SK-N-SH (cell line): ENCODE measurements around the gene SURF1. TPM values are rescaled to one million over a fixed set of nuclear protein-coding genes. Genes with fewer than 3 reads are reported as not detected.

Experiments
- CTCF ChIA-PET: fragments of 300-600, 350-600 bp; formaldehyde crosslinking; extraction: SDS; loops from one replicate; lab custom pipeline; 2021; lab: Yijun Ruan, JAX
- POLR2A ChIA-PET: fragments of 350-600 bp; sonication (Branson Sonifier 250); formaldehyde crosslinking; extraction: SDS; loops from one replicate; lab custom pipeline; 2020; ENCODE audit warnings: antibody characterized with exemption, inconsistent platforms; lab: Yijun Ruan, JAX
- DNase-seq: peaks from one replicate; pipeline ENCODE4 v3.0.0; 2012
- H2AFZ ChIP-seq: fragments of 200-600 bp; sonication (generic); 2 replicates; pipeline ENCODE4 v1.8.1; 2016; ENCODE audit warnings: antibody characterized with exemption, mild to moderate bottlenecking, low read depth
- H3F3A ChIP-seq: fragments of 200-600 bp; sonication (generic); replicated peaks from 2 replicates; pipeline ENCODE3; 2016; ENCODE audit warnings: antibody characterized with exemption, mild to moderate bottlenecking; ENCODE audit not compliant: insufficient read depth
- H3K27ac ChIP-seq, 2 experiments: fragments of 200-500 bp in 1 of 2; fragments of 200-600 bp in 1 of 2; sonication (Bioruptor generic) in 1 of 2; sonication (generic), shearing (Covaris generic) in 1 of 2; 2 replicates each; pipeline versions ENCODE4 v1.5.1 to v1.6.1; 2014 to 2016; ENCODE audit warnings: low read depth in 2 of 2, inconsistent platforms in 1 of 2, low read length in 1 of 2, mild to moderate bottlenecking in 1 of 2, mixed read lengths in 1 of 2
- H3K27me3 ChIP-seq: fragments of 200-600 bp; sonication (generic), shearing (Covaris generic); 2 replicates; pipeline ENCODE4 v1.6.1; 2016; ENCODE audit warnings: mixed run types; ENCODE audit not compliant: insufficient read depth
- H3K36me3 ChIP-seq, 2 experiments: fragments of 200-500 bp in 1 of 2; fragments of 200-600 bp in 1 of 2; sonication (Bioruptor generic) in 1 of 2; sonication (generic) in 1 of 2; replicated peaks in 1 of 2; 2 replicates each; pipeline versions ENCODE3 to v1.5.1; 2014 to 2016; ENCODE audit warnings: low read length in 1 of 2, mild to moderate bottlenecking in 1 of 2; ENCODE audit not compliant: insufficient read depth in 2 of 2, control insufficient read depth in 1 of 2
- H3K4me1 ChIP-seq, 2 experiments: fragments of 200-500 bp in 1 of 2; fragments of 200-600 bp in 1 of 2; sonication (Bioruptor generic) in 1 of 2; sonication (generic), shearing (Covaris generic) in 1 of 2; 2 replicates each; pipeline versions ENCODE4 v1.5.1 to v1.6.1; 2014 to 2016; ENCODE audit warnings: low read depth in 1 of 2, low read length in 1 of 2, mixed run types in 1 of 2; ENCODE audit not compliant: insufficient read depth in 2 of 2, control insufficient read depth in 1 of 2
- H3K4me2 ChIP-seq: fragments of 200-600 bp; sonication (generic), shearing (Covaris generic); 2 replicates; pipeline ENCODE4 v1.6.1; 2017; ENCODE audit warnings: mixed run types
- H3K4me3 ChIP-seq, 2 experiments: fragments of 200-500 bp in 1 of 2; fragments of 200-600 bp in 1 of 2; sonication (Bioruptor generic) in 1 of 2; sonication (generic), shearing (Covaris generic) in 1 of 2; 2 replicates each; pipeline versions ENCODE4 v1.5.1 to v1.8.1; 2014 to 2016; ENCODE audit warnings: low read depth in 2 of 2, inconsistent platforms in 1 of 2, low read length in 1 of 2, mild to moderate bottlenecking in 1 of 2, mixed read lengths in 1 of 2, moderate library complexity in 1 of 2
- H3K79me2 ChIP-seq: fragments of 200-600 bp; sonication (generic); 2 replicates; pipeline ENCODE4 v1.8.1; 2017; ENCODE audit warnings: mild to moderate bottlenecking; ENCODE audit not compliant: insufficient read depth
- H3K9ac ChIP-seq: fragments of 200-600 bp; sonication (generic); 2 replicates; pipeline ENCODE4 v1.6.1; 2017; ENCODE audit warnings: mixed run types
- H3K9me2 ChIP-seq: fragments of 200-600 bp; sonication (generic); 2 replicates; pipeline ENCODE4 v1.6.1; 2017; ENCODE audit warnings: mixed run types
- H3K9me3 ChIP-seq: fragments of 200-600 bp; sonication (generic); 2 replicates; pipeline ENCODE4 v1.6.1; 2017; ENCODE audit warnings: mixed run types, mild to moderate bottlenecking, moderate library complexity
- H4K20me1 ChIP-seq: fragments of 200-600 bp; sonication (generic); 2 replicates; pipeline ENCODE4 v1.6.1; 2017; ENCODE audit warnings: mild to moderate bottlenecking, mixed run types; ENCODE audit not compliant: insufficient read depth
- CHD2 ChIP-seq: fragments of 150-350 bp; IDR thresholded peaks from 2 replicates; pipeline ENCODE4 v1.6.1; 2018; ENCODE audit warnings: low read length; ENCODE audit not compliant: partially characterized antibody
- EP300 ChIP-seq, 2 experiments: IDR thresholded peaks; 2 replicates each; pipeline versions ENCODE4 v1.4.0 to v1.6.1; 2012; ENCODE audit warnings: borderline replicate concordance in 1 of 2, low read depth in 1 of 2, low read length in 1 of 2
- EZH2phosphoT487 ChIP-seq: fragments of 200-600 bp; sonication (generic); IDR thresholded peaks from 2 replicates; pipeline ENCODE4 v1.6.1; 2017; ENCODE audit warnings: low read depth, mixed run types, mild to moderate bottlenecking, antibody characterized with exemption, moderate library complexity, borderline replicate concordance
- FOXJ3 ChIP-seq: sonication (generic); formaldehyde crosslinking; IDR thresholded peaks from 2 replicates; pipeline ENCODE4 v1.5.1; 2020; ENCODE audit warnings: mild to moderate bottlenecking, missing genetic modification reagents
- GATA2 ChIP-seq: sonication (generic); formaldehyde crosslinking; IDR thresholded peaks from 2 replicates; pipeline ENCODE4 v1.5.0; 2020; ENCODE audit warnings: mild to moderate bottlenecking, missing genetic modification reagents
- IRF3 ChIP-seq: fragments of 150-350 bp; IDR thresholded peaks from 2 replicates; pipeline ENCODE4 v1.6.1; 2016; ENCODE audit warnings: mild to moderate bottlenecking, low read depth, low read length
- MAX ChIP-seq: IDR thresholded peaks from 2 replicates; pipeline ENCODE4 v1.4.0; 2012; ENCODE audit warnings: low read depth
- NFIC ChIP-seq: IDR thresholded peaks from 2 replicates; pipeline ENCODE4 v1.4.0; 2012; ENCODE audit warnings: borderline replicate concordance
- NRF1 ChIP-seq: IDR thresholded peaks from 2 replicates; pipeline ENCODE4 v1.6.1; 2012; ENCODE audit warnings: low read depth, mild to moderate bottlenecking, low read length
- RAD21 ChIP-seq: IDR thresholded peaks from 2 replicates; pipeline ENCODE4 v1.6.1; 2012; ENCODE audit warnings: mild to moderate bottlenecking, low read length
- RCOR1 ChIP-seq: fragments of 150-350 bp; IDR thresholded peaks from 2 replicates; pipeline ENCODE4 v1.6.1; 2017; ENCODE audit warnings: antibody characterized with exemption, low read length
- SIN3A ChIP-seq: IDR thresholded peaks from 2 replicates; pipeline ENCODE4 v1.6.1; 2012; ENCODE audit warnings: low read depth, mild to moderate bottlenecking, low read length, moderate library complexity, borderline replicate concordance
- TCF12 ChIP-seq: IDR thresholded peaks from 2 replicates; pipeline ENCODE4 v1.4.0; 2012
- USF1 ChIP-seq: IDR thresholded peaks from 2 replicates; pipeline ENCODE4 v1.4.0; 2012; ENCODE audit warnings: low read depth, borderline replicate concordance
- YY1 ChIP-seq: IDR thresholded peaks from 2 replicates; pipeline ENCODE4 v1.4.0; 2012; ENCODE audit warnings: low read depth, mild to moderate bottlenecking
- WGBS: methylation state at CpG from one replicate; pipeline ENCODE4 v1.1.6; 2017; ENCODE audit warnings: low lambda C conversion rate; 5-methylcytosine and 5-hydroxymethylcytosine counted together
- polyA plus RNA-seq, 3 experiments: library from polyadenylated mRNA; depleted of rRNA; stranded (reverse); fragments of >200 nt; gene quantifications; 2 replicates each; pipeline ENCODE4 v1.2.3, GENCODE V29; 2012
- TF ChIP-seq, protein P1 (sequence below): fragments of 200-600 bp; sonication (generic); IDR thresholded peaks from 2 replicates; pipeline ENCODE4 v1.6.1; 2017; ENCODE audit warnings: antibody characterized with exemption, mild to moderate bottlenecking, moderate library complexity
- TF ChIP-seq, protein P2 (sequence below): IDR thresholded peaks from 2 replicates; pipeline ENCODE4; 2012
- TF ChIP-seq, protein P3 (sequence below): IDR thresholded peaks from 2 replicates; pipeline ENCODE4 v1.4.0; 2012; ENCODE audit warnings: low read depth, borderline replicate concordance

Gene SURF1
- polyA plus RNA-seq, 1 of the 3 experiments (the other 2 are of a cell fraction) = 103 TPM

- TF ChIP-seq FOXJ3 (no peak), CHD2 (no peak)
These were observed 41.1 kb upstream of the SURF1 start (continued) for GRCh38 chr9:133397370-133397769.

GRCh38 chr9:133396952-133397351 lies 40.7 kb upstream of the SURF1 start:
- CTCF ChIA-PET = interaction anchor here (1.4 to 1.6 kb wide), 3 partner anchors 20 to 91 kb away, joined by 3 to 5 read pairs (median 4); no protein-coding TSS in a partner anchor
- POLR2A ChIA-PET = no interaction called here
- Histone ChIP-seq H3K4me3 (no peak overlapping the region), H3K9ac (no peak overlapping the region), H3F3A (no peaks in the 10 kb centered on the region), H4K20me1 (no peaks in the 10 kb centered on the region), H3K36me3 (no peaks in the 10 kb centered on the region), H2AFZ (no peak overlapping the region), H3K27ac (no peak overlapping the region), H3K27me3 (no peaks in the 10 kb centered on the region), H3K9me3 (no peaks in the 10 kb centered on the region), H3K79me2 (no peaks in the 10 kb centered on the region), H3K9me2 (no peaks in the 10 kb centered on the region), H3K4me2 (no peak overlapping the region), H3K4me1 (no peaks in the 10 kb centered on the region)
- WGBS = 62% methylated on average over 7 of the region's 14 CpGs
- DNase-seq = peak; percentile 69
- TF ChIP-seq, protein P1, sequence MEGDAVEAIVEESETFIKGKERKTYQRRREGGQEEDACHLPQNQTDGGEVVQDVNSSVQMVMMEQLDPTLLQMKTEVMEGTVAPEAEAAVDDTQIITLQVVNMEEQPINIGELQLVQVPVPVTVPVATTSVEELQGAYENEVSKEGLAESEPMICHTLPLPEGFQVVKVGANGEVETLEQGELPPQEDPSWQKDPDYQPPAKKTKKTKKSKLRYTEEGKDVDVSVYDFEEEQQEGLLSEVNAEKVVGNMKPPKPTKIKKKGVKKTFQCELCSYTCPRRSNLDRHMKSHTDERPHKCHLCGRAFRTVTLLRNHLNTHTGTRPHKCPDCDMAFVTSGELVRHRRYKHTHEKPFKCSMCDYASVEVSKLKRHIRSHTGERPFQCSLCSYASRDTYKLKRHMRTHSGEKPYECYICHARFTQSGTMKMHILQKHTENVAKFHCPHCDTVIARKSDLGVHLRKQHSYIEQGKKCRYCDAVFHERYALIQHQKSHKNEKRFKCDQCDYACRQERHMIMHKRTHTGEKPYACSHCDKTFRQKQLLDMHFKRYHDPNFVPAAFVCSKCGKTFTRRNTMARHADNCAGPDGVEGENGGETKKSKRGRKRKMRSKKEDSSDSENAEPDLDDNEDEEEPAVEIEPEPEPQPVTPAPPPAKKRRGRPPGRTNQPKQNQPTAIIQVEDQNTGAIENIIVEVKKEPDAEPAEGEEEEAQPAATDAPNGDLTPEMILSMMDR = peak; percentile 40
- TF ChIP-seq USF1 (no peak), TCF12 (no peak), RAD21 (peak; percentile 39)

DNA sequence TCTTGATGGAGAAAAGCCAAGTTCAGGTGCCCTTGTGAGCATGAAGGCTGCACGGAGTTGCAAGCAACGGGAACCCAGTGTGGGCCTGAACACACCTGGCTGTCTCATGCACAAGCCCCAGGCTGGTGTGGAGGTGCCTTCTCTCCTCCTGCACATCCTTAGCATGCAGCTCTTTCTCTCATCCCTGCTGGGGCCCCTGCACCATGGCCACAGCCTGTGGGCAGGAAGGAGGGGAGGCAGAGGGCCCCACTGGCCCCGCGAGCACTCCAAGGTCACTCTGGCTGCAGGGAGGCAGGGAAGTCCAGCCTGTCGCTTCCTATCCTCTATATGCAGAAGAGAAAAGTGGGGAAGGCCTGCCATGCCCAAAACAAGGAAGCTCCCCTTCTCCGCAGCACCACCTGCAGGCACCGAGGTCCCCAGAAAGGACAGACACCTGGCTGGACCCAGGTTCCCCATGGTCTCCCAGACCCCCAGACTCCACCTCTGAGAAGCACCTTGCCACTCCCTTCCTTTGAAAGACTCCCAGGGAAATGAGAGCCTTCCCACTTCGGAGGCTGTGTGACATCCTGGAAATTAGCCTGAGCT lies 38.5 kb upstream of the SURF1 start:
- 57% methylated on average over 5 of the region's 8 CpGs for WGBS
- TF ChIP-seq MAX = no peak
- TF ChIP-seq, protein P2, sequence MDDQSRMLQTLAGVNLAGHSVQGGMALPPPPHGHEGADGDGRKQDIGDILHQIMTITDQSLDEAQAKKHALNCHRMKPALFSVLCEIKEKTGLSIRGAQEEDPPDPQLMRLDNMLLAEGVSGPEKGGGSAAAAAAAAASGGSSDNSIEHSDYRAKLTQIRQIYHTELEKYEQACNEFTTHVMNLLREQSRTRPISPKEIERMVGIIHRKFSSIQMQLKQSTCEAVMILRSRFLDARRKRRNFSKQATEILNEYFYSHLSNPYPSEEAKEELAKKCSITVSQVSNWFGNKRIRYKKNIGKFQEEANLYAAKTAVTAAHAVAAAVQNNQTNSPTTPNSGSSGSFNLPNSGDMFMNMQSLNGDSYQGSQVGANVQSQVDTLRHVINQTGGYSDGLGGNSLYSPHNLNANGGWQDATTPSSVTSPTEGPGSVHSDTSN = no peak
- TF ChIP-seq EP300 (IDR thresholded peaks at IDR 0.05; ENCODE audit: borderline replicate concordance in 1 of 2, low read depth in 1 of 2, low read length in 1 of 2) = no peak
- no peak for TF ChIP-seq NRF1
- no peak for TF ChIP-seq EZH2phosphoT487
- TF ChIP-seq, protein P3, sequence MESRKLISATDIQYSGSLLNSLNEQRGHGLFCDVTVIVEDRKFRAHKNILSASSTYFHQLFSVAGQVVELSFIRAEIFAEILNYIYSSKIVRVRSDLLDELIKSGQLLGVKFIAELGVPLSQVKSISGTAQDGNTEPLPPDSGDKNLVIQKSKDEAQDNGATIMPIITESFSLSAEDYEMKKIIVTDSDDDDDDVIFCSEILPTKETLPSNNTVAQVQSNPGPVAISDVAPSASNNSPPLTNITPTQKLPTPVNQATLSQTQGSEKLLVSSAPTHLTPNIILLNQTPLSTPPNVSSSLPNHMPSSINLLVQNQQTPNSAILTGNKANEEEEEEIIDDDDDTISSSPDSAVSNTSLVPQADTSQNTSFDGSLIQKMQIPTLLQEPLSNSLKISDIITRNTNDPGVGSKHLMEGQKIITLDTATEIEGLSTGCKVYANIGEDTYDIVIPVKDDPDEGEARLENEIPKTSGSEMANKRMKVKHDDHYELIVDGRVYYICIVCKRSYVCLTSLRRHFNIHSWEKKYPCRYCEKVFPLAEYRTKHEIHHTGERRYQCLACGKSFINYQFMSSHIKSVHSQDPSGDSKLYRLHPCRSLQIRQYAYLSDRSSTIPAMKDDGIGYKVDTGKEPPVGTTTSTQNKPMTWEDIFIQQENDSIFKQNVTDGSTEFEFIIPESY = no peak
- no peak for TF ChIP-seq YY1
- no peak for TF ChIP-seq NFIC
- TF ChIP-seq GATA2 = no peak
- no peak for TF ChIP-seq RCOR1
- TF ChIP-seq IRF3 = no peak
- no peak for TF ChIP-seq SIN3A

More for the DNA sequence above, 38.5 kb upstream of the SURF1 start:
- H3K27me3 ChIP-seq = no peaks in the 10 kb centered on the region
- H3K79me2 ChIP-seq = no peaks in the 10 kb centered on the region
- DNase-seq = no peak
- no peak overlapping the region for H3K27ac ChIP-seq
- POLR2A ChIA-PET = no interaction called here
- H3K4me1 ChIP-seq = no peaks in the 10 kb centered on the region
- H3K9me3 ChIP-seq = no peaks in the 10 kb centered on the region
- CTCF ChIA-PET = no interaction called here
- no peak overlapping the region for H3K4me2 ChIP-seq
- no peak overlapping the region for H2AFZ ChIP-seq
- H3K4me3 ChIP-seq = no peak overlapping the region
- no peaks in the 10 kb centered on the region for H4K20me1 ChIP-seq
- H3K9ac ChIP-seq = no peak overlapping the region
- H3K36me3 ChIP-seq = no peaks in the 10 kb centered on the region
- H3F3A ChIP-seq = no peaks in the 10 kb centered on the region
- no peaks in the 10 kb centered on the region for H3K9me2 ChIP-seq
